Bronchial epithelial cell (primary cell): ENCODE measurements around the gene ANKRD44. TPM values are rescaled to one million over a fixed set of nuclear protein-coding genes. Genes with fewer than 3 reads are reported as not detected.

Experiments used
- DNase-seq: peaks from one replicate; pipeline ENCODE4 v3.0.0-alpha.2; 2010; ENCODE audit warnings: low read depth
- FAIRE-seq: peaks from 2 replicates; lab custom pipeline; 2011; peaks lifted over from hg19 to GRCh38; lab: Jason Lieb, UNC
- H3K27me3 ChIP-seq: 2 replicates; pipeline ENCODE4 v1.5.1; 2011; ENCODE audit warnings: low read length; ENCODE audit not compliant: control insufficient read depth, insufficient read depth
- H3K36me3 ChIP-seq: 2 replicates; pipeline ENCODE4 v1.5.1; 2011; ENCODE audit warnings: low read length; ENCODE audit not compliant: control insufficient read depth, insufficient read depth
- H3K4me3 ChIP-seq: 2 replicates; pipeline ENCODE4 v1.5.1; 2011; ENCODE audit warnings: mild to moderate bottlenecking, low read depth, low read length, control low read depth
- total RNA-seq: library from RNA; depleted of rRNA; stranded (reverse); fragments of >200 nt; gene quantifications from 2 replicates; pipeline ENCODE4 v1.2.1, GENCODE V29; 2014
- TF ChIP-seq, protein P1 (sequence below): IDR thresholded peaks from 2 replicates; pipeline ENCODE4 v1.5.1; 2011; ENCODE audit warnings: mild to moderate bottlenecking, moderate library complexity, low read length, control low read depth, inconsistent platforms; ENCODE audit not compliant: insufficient read depth, severe bottlenecking

Gene ANKRD44
- total RNA-seq, 1 donor from 2014 or later, result 0.26 TPM

DNA sequence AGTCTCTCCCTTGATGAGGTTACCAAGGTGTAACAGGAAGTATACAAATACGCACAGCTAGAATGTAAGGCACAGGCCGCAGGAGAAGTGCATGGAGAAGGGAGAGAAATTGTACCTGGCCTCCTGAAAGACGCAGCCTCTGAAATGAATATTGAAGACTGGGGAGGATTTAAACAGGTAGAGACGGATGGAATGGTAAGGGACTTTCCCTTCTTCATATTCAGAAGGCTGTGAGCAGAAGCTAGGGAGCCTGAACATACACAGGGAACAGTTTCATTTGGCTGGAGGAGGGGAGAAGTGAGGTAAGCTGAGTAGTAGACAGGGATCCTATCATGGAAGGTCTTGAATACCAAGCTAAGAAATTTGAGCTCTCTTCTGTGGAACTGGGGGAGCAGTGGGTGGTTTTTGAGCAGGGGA, 112.7 kb downstream of the ANKRD44 start:
- Histone ChIP-seq H3K4me3 (no peak overlapping the region), H3K36me3 (no peaks in the 10 kb centered on the region), H3K27me3 (no peaks in the 10 kb centered on the region)
- DNase-seq (no peak), FAIRE-seq (no peak)
- TF ChIP-seq, protein P1, sequence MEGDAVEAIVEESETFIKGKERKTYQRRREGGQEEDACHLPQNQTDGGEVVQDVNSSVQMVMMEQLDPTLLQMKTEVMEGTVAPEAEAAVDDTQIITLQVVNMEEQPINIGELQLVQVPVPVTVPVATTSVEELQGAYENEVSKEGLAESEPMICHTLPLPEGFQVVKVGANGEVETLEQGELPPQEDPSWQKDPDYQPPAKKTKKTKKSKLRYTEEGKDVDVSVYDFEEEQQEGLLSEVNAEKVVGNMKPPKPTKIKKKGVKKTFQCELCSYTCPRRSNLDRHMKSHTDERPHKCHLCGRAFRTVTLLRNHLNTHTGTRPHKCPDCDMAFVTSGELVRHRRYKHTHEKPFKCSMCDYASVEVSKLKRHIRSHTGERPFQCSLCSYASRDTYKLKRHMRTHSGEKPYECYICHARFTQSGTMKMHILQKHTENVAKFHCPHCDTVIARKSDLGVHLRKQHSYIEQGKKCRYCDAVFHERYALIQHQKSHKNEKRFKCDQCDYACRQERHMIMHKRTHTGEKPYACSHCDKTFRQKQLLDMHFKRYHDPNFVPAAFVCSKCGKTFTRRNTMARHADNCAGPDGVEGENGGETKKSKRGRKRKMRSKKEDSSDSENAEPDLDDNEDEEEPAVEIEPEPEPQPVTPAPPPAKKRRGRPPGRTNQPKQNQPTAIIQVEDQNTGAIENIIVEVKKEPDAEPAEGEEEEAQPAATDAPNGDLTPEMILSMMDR, result no peak

DNA sequence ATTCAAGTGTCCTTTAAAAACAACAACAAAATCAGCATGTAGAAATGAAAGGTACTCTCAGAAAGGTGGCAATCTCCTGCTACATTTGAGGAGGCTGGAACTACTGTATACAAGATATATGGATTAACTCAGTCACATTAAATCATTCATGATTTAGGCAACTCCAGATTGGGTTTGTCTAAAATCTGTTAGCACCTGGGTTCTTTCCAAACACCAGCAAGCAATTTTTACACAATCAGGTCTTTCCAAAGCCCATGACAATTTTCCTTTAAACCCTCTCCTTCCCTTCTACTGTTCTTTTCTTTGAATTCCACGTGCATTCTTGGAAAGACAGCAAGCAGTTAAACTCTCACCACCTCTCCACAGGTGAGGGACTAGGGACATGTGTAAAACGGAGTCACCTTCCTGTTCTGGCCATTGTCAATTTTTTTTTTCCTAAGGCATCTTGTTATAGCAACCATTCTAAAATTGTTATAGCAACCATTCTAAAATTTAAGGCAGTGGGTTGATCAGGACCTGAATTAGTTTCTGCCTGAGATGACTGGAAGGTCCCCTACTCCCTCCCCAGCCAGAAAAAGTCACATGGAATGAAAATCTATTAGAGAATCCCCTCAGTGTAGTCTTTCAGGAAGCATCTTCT, 113.9 kb downstream of the ANKRD44 start:
- DNase-seq (peak; percentile 43), FAIRE-seq (no peak)
- Histone ChIP-seq H3K27me3 (no peaks in the 10 kb centered on the region), H3K4me3 (no peak overlapping the region), H3K36me3 (no peaks in the 10 kb centered on the region)
- TF ChIP-seq, protein P1, result no peak

DNA sequence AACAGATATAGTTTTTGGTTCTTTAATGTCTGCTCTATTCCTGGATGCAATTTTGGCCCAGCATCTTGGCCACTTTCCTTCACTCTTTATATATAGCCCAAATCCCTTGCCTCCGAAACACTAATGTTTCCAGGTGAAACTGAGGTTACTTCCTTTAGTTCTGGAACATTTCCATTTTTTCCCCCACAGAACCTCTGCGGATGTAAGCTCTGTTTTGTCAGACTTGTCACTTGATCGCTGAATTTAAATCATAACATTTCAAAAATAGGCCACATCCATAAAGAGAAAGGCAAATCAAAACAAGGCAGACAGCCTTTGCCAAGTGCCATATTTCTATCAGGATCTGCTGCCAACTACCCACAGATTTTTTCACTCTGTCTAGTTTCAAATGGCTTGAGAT, 115.1 kb downstream of the ANKRD44 start:
- FAIRE-seq, result no peak
- no peak for DNase-seq
- TF ChIP-seq, protein P1, result no peak
- H3K27me3 ChIP-seq, result no peaks in the 10 kb centered on the region
- no peaks in the 10 kb centered on the region for H3K36me3 ChIP-seq
- no peak overlapping the region for H3K4me3 ChIP-seq

GRCh38 chr2:197191940-197192322, 118.6 kb downstream of the ANKRD44 start:
- H3K36me3 ChIP-seq, result no peaks in the 10 kb centered on the region
- TF ChIP-seq, protein P1, result no peak
- FAIRE-seq (no peak), DNase-seq (no peak)
- no peak overlapping the region for H3K4me3 ChIP-seq
- no peaks in the 10 kb centered on the region for H3K27me3 ChIP-seq

DNA sequence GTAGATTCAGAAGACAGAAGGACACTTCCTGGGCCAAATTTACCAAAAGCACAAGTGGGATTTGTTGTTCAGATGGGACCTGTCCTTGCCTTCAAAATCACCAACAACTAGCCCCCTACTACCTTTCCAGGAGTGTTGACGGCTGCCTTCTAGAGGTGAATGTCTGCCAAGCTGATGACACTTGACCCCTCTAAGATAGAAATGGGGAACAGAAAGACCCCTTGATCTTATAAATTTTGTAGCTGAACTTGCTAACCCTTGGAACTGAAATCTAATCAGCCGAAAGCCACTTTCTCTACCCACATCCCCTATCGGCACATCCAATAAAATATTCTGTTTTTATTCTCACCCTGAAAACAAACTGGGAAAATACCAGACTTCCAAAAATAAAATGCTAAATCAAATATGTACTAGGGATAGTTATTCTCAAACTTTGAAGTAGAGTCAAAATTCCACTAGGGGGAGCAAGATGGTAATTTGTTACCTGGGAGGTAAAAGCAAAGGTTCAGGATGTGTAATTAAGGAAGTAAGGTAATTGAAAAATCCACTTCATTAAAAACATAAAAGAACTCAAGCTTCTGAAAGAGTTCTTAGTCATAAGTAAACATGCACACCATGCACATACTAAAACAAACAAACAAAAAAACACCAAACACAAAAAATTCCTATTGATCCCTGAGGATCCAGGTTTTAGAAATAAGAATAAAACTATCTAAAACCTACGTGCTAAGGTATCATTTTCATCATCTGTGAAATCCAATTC, 119.2 kb downstream of the ANKRD44 start:
- TF ChIP-seq, protein P1, result peak; percentile 34
- no peak for FAIRE-seq

More for the DNA sequence above, 119.2 kb downstream of the ANKRD44 start:
- Histone ChIP-seq H3K4me3 (no peak overlapping the region), H3K27me3 (no peaks in the 10 kb centered on the region), H3K36me3 (no peaks in the 10 kb centered on the region)
- peak; percentile 56 for DNase-seq
